AG09309 (cell line): ENCODE measurements around the gene ADGRB3.

Source experiments
- DNase-seq: peaks from one replicate; pipeline ENCODE4 v3.0.0-alpha.2; 2010; ENCODE audit warnings: low read depth
- H3K4me3 ChIP-seq: 2 replicates; pipeline ENCODE4 v1.5.1; 2011; ENCODE audit warnings: mild to moderate bottlenecking, low read depth, low read length, moderate library complexity; ENCODE audit not compliant: control insufficient read depth
- TF ChIP-seq, protein P1 (sequence below): IDR thresholded peaks from 2 replicates; pipeline ENCODE4 v1.5.1; 2011; ENCODE audit warnings: mild to moderate bottlenecking, low read depth, low read length, inconsistent platforms; ENCODE audit not compliant: insufficient read depth, control insufficient read depth; ENCODE audit errors: missing control alignments

Gene ADGRB3

DNA sequence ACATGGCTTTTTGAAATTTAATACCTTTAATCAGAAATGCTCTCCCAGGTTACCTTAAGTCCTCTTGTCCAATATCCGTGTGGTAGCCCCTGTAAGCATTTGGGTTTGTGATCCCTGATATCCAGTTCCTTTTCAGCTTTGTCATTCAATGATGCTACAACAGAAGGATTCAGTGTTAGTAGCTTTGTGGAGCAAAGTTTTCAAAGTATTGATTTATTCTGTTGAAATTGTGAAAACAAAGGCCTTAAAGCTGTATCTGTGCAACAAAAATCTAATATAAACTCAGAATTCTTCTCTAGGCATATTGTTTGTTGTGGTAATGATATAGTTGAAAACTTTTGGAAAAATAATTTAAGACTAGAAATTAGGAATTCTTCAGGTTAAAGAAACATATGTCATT is 91.9 kb downstream of the ADGRB3 start:
- no peak overlapping the region for H3K4me3 ChIP-seq
- no peak for DNase-seq
- TF ChIP-seq, protein P1, sequence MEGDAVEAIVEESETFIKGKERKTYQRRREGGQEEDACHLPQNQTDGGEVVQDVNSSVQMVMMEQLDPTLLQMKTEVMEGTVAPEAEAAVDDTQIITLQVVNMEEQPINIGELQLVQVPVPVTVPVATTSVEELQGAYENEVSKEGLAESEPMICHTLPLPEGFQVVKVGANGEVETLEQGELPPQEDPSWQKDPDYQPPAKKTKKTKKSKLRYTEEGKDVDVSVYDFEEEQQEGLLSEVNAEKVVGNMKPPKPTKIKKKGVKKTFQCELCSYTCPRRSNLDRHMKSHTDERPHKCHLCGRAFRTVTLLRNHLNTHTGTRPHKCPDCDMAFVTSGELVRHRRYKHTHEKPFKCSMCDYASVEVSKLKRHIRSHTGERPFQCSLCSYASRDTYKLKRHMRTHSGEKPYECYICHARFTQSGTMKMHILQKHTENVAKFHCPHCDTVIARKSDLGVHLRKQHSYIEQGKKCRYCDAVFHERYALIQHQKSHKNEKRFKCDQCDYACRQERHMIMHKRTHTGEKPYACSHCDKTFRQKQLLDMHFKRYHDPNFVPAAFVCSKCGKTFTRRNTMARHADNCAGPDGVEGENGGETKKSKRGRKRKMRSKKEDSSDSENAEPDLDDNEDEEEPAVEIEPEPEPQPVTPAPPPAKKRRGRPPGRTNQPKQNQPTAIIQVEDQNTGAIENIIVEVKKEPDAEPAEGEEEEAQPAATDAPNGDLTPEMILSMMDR, result no peak

DNA sequence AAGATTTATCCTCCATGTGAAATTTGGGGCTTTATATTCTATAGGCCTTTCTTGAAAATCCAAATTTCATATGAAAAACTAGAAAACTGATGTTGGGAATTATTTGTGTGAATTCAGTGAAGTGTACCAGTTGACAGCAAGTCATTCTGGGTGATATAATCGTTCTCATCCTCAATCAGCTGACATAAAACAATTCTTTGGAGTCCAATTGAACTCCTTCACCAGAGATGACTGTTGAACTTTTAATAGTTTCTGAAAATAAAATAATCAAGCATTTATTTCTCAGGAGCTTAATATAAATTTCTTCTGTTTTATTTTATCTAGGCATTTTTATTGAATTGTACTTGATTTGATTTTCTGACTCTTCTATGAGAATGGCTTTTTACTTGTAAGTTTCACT is 92.6 kb downstream of the ADGRB3 start:
- no peak for DNase-seq
- no peak overlapping the region for H3K4me3 ChIP-seq
- TF ChIP-seq, protein P1, result no peak

DNA sequence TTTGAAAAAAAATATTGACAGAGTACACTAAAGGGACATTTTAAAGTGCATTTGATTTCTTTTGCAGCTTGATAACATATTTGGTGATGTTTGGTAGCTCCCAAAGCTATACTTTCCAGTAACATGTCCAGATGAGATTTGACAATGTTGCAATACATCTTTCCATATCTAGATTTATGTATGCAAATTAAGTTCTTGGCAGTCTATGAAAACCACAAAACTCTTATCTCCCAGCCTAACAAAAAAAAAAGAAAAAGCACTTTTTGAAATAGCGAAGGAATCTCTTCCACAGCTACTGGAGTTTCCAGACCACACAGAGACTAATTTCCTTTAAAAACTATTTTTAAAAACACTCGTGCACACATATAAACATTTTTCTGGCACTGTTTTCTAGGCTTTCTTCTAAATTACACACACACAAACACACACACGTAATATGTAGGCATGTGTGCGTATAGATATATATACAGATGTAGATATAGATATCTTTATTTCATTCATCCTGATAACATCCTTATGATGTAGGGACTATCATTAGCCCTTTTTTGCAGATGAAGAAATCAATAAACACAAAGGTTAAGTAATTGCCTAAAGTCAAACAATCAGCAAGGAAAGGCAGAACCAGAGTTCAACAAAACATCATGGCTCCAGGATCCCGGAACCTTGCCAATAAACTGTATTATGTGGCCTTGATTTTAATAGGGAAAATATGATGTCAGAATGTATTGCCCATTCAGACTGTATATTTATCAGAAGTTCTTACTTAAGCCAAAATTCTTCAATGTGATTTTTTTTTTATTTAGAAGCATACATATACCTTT is 93.3 kb downstream of the ADGRB3 start:
- no peak for DNase-seq
- TF ChIP-seq, protein P1, result no peak
- H3K4me3 ChIP-seq, result no peak overlapping the region

DNA sequence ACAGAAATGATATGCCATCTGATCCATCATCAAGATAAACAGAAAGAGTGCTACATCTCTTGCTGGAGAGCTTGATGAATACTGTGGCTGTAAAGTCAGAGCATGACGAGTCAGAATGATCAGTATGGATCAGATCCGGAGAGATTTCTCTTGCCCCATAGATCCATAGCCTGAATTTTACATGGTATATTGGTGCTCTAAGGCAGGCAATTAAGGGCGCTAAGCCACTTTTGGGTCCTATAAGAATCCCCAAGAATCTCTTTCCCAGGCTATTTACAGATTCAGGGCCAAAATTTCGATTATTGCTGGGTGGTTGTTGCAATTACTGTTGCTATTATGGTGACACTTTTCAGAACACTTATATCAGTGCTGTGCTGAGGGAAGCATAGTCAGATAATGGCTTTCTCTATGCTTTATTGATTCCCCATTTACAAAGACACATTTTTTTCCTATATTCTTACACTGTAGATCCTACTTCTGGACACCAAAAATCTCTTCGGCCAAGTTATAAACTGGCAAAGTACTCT is 94.4 kb downstream of the ADGRB3 start:
- TF ChIP-seq, protein P1, result no peak
- no peak overlapping the region for H3K4me3 ChIP-seq
- no peak for DNase-seq

DNA sequence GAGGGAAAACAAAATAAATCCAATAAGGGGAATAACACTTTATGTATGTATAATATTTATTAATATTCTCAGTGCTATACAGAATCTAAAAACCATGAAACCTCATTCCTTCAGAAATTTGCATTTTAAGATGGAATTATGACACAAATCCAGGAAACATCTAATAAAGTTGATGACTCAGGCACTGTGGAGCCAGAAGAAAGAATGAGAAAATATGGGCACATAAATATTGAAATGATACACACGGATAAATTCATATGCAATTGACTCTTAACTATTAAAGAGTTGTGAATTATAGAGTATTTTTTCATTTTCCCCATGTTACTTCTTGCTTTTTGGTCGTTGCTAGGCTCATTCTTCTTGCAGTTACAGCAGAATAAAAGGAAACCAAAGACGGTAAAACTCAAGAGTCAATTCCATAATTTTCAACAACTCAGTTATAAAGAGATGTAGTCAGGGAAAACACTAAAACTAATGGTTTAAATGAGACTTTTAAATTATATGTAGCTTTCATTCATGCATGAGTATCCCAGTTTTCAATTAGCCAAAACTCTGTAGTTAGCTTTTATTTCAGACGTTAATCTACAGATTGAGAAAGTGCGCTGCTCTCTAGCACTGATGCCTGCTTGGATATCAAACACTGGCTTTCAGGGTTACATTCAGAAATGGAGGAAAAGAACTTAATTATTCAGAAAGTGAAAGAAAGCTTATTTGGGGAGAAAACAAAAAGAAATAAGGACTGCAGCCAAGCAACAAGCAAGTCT is 95.4 kb downstream of the ADGRB3 start:
- DNase-seq, result no peak
- TF ChIP-seq, protein P1, result no peak
- H3K4me3 ChIP-seq, result no peak overlapping the region

DNA sequence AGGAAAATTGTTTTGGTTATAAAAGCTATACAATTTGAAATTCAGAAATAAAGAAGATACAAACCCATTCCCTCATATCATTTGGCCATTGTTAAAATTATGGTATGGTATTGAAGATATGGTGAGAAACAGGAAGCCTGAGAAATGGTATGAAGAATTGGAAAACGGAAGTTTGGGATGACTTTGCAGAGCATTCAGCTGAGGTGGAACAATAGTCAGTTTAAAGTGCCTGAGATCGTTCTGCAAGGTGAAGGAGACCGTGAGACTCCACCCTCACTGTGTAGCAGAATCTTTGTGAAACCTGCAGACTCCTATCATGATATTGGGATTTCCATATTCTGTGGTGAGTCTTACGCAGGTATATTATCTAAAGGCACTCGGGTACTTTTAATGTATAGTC is 97.3 kb downstream of the ADGRB3 start:
- TF ChIP-seq, protein P1, result no peak
- H3K4me3 ChIP-seq, result no peak overlapping the region
- DNase-seq, result no peak
